NCI-H1105 (cell line): Measurements from ENCODE around the gene PRR5.
"Not testable (repeated sequence)": the region's sequence is repeated elsewhere in the genome, so short reads cannot be mapped to it uniquely, and the experiment has no call there.

Source experiments
- DNase-seq: peaks from one replicate; lab custom pipeline; 2025; lab: John Stamatoyannopoulos, UW

PRR5 gene

GRCh38 chr22:44735518-44736428 lies 33.8 kb downstream of the PRR5 start:
- peak; percentile 40 for DNase-seq

GRCh38 chr22:44736581-44737405 lies 34.8 kb downstream of the PRR5 start:
- DNase-seq: no peak

- DNase-seq: no peak
These were observed 35.7 kb downstream of the PRR5 start for GRCh38 chr22:44737406-44738346.

GRCh38 chr22:44738347-44738715 lies 36.3 kb downstream of the PRR5 start:
- DNase-seq: no peak

- no peak for DNase-seq
These were observed 37.0 kb downstream of the PRR5 start for GRCh38 chr22:44739024-44739423.

- DNase-seq: not testable (repeated sequence)
These were observed 37.7 kb downstream of the PRR5 start for GRCh38 chr22:44739666-44740065.

- no peak for DNase-seq
These were observed 38.3 kb downstream of the PRR5 start for GRCh38 chr22:44740307-44740706.

- no peak for DNase-seq
These were observed 39.9 kb downstream of the PRR5 start for GRCh38 chr22:44741929-44742328.

GRCh38 chr22:44743247-44743646 lies 41.2 kb downstream of the PRR5 start:
- DNase-seq: no peak

GRCh38 chr22:44743804-44744211 lies 41.8 kb downstream of the PRR5 start:
- DNase-seq: no peak

- DNase-seq: no peak
These were observed 44.1 kb downstream of the PRR5 start for GRCh38 chr22:44745853-44746789.

- not testable (repeated sequence) for DNase-seq
These were observed 45.8 kb downstream of the PRR5 start for GRCh38 chr22:44747784-44748127.

GRCh38 chr22:44748524-44748923 lies 46.5 kb downstream of the PRR5 start:
- no peak for DNase-seq

- no peak for DNase-seq
These were observed 48.5 kb downstream of the PRR5 start for GRCh38 chr22:44750481-44750880.

GRCh38 chr22:44752285-44753188 lies 50.5 kb downstream of the PRR5 start, which contains the start of gene ARHGAP8:
Gene ARHGAP8, plus strand, starts transcription at chr22:44752575. Its CDS starts 33,953 bp downstream, at chr22:44786528.
- peak; percentile 63 for DNase-seq

- no peak for DNase-seq
These were observed 51.4 kb downstream of the PRR5 start for GRCh38 chr22:44753189-44754042.

GRCh38 chr22:44754998-44755397 lies 53.0 kb downstream of the PRR5 start:
- DNase-seq: no peak

- DNase-seq: no peak
These were observed 53.4 kb downstream of the PRR5 start for GRCh38 chr22:44755417-44755816.

GRCh38 chr22:44755956-44756361 lies 54.0 kb downstream of the PRR5 start:
- no peak for DNase-seq
